ENCODE measurements around the gene TMPRSS9.

The TMPRSS9 gene

GRCh38 chr19:2474232-2475017 lies 114.4 kb downstream of the TMPRSS9 start:
- H3K4me2 ChIP-seq (ENCODE audit: low read depth, low read length, poor library complexity, severe bottlenecking), result peak overlapping the region; percentile 96
- TF ChIP-seq EZH2phosphoT487 (IDR thresholded peaks at IDR 0.05; ENCODE audit: borderline replicate concordance), result no peak
- peak; percentile 79 for TF ChIP-seq CTCF (conservative IDR thresholded peaks at IDR 0.05; ENCODE audit: low read length)
- H3K9me3 ChIP-seq (ENCODE audit: insufficient read depth, low read depth, low read length), result no peaks in the 10 kb centered on the region
- peaks cover 21% of the 10 kb centered on the region for H3K79me2 ChIP-seq (ENCODE audit: insufficient read depth, low read length)
- no peaks in the 10 kb centered on the region for H3K27me3 ChIP-seq (ENCODE audit: insufficient read depth, low read length, poor library complexity, severe bottlenecking)
- peak overlapping the region; percentile 85; the same call in 1 of the 2 replicates for H2AFZ ChIP-seq (ENCODE audit: low read length)
- no peaks in the 10 kb centered on the region for H3K9me2 ChIP-seq (replicated peaks; ENCODE audit: low read depth, low read length)
- peaks cover 22% of the 10 kb centered on the region for H4K20me1 ChIP-seq (ENCODE audit: insufficient read depth, low read length, poor library complexity, severe bottlenecking)
- H3K4me1 ChIP-seq (ENCODE audit: insufficient read depth, low read length, poor library complexity, severe bottlenecking), result peaks cover 26% of the 10 kb centered on the region
- H3K4me3 ChIP-seq (ENCODE audit: low read length, poor library complexity, severe bottlenecking), result peak overlapping the region; percentile 80
- no peaks in the 10 kb centered on the region for H3F3A ChIP-seq (ENCODE audit: low read depth)
- no peak overlapping the region for H3K9ac ChIP-seq (ENCODE audit: low read depth, low read length, poor library complexity, severe bottlenecking)
- H3K36me3 ChIP-seq (ENCODE audit: insufficient read depth, low read length), result no peaks in the 10 kb centered on the region

- no peaks in the 10 kb centered on the region for H3K36me3 ChIP-seq (ENCODE audit: insufficient read depth, low read length)
- H4K20me1 ChIP-seq (ENCODE audit: insufficient read depth, low read length, poor library complexity, severe bottlenecking), result peaks cover 22% of the 10 kb centered on the region
- no peaks in the 10 kb centered on the region for H3K9me2 ChIP-seq (replicated peaks; ENCODE audit: low read depth, low read length)
- H3K4me2 ChIP-seq (ENCODE audit: low read depth, low read length, poor library complexity, severe bottlenecking), result peak overlapping the region; percentile 96
- peak overlapping the region; percentile 71; the same call in 1 of the 2 replicates for H2AFZ ChIP-seq (ENCODE audit: low read length)
- peaks cover 26% of the 10 kb centered on the region for H3K4me1 ChIP-seq (ENCODE audit: insufficient read depth, low read length, poor library complexity, severe bottlenecking)
- no peaks in the 10 kb centered on the region for H3K27me3 ChIP-seq (ENCODE audit: insufficient read depth, low read length, poor library complexity, severe bottlenecking)
- no peaks in the 10 kb centered on the region for H3K9me3 ChIP-seq (ENCODE audit: insufficient read depth, low read depth, low read length)
- H3K9ac ChIP-seq (ENCODE audit: low read depth, low read length, poor library complexity, severe bottlenecking), result no peak overlapping the region
- H3K4me3 ChIP-seq (ENCODE audit: low read length, poor library complexity, severe bottlenecking), result peak overlapping the region; percentile 80
- peaks cover 21% of the 10 kb centered on the region for H3K79me2 ChIP-seq (ENCODE audit: insufficient read depth, low read length)
- no peaks in the 10 kb centered on the region for H3F3A ChIP-seq (ENCODE audit: low read depth)
- TF ChIP-seq EZH2phosphoT487 (IDR thresholded peaks at IDR 0.05; ENCODE audit: borderline replicate concordance) (no peak), CTCF (conservative IDR thresholded peaks at IDR 0.05; ENCODE audit: low read length) (no peak)
Measured at GRCh38 chr19:2475018-2475701, 115.1 kb downstream of the TMPRSS9 start.
